GM12878 (cell line): ENCODE results near the gene SERPING1. TPM values are rescaled to one million over a fixed set of nuclear protein-coding genes. Genes with fewer than 3 reads are reported as not detected.

Experiments used
- ATAC-seq: fragments of 200-7000 bp; cut with Tn5 transposase; 3 replicates; pipeline ENCODE4 v1.9.1; 2020; ENCODE audit warnings: mild to moderate bottlenecking, moderate library complexity
- BruUV-seq: library from RNA; stranded (reverse); fragments of 400-500 nt; replicated peaks from 2 replicates; lab custom pipeline; 2021; lab: Mats Ljungman, UMichigan
- CTCF ChIA-PET: fragments of 300-600 bp; sonication (Branson Sonifier 250); formaldehyde crosslinking; extraction: SDS; loops from one replicate; lab custom pipeline; 2021; ENCODE audit warnings: inconsistent platforms; lab: Yijun Ruan, JAX
- POLR2A ChIA-PET: fragments of 350-600 bp; formaldehyde crosslinking; extraction: SDS; loops from one replicate; lab custom pipeline; 2021; ENCODE audit warnings: inconsistent platforms; lab: Charles Lee
- RAD21 ChIA-PET: fragments of 300-600 bp; sonication (Branson Sonifier 250); formaldehyde crosslinking; loops from one replicate; lab custom pipeline; 2023; ENCODE audit warnings: antibody characterized with exemption; ENCODE audit not compliant: unreplicated experiment; lab: Charles Lee
- SMC1A ChIA-PET: fragments of 300-600 bp; sonication (Branson Sonifier 250); formaldehyde crosslinking; loops from one replicate; lab custom pipeline; 2023; ENCODE audit not compliant: unreplicated experiment, uncharacterized antibody; lab: Charles Lee
- DNase-seq: peaks from one replicate; pipeline ENCODE4 v3.0.0-alpha.2; 2011; ENCODE audit warnings: low read depth, low spot score
- FAIRE-seq: peaks from 3 replicates; lab custom pipeline; 2011; peaks lifted over from hg19 to GRCh38; lab: Jason Lieb, UNC
- H2AFZ ChIP-seq: 2 replicates; pipeline ENCODE4 v1.6.0; 2011; ENCODE audit warnings: low read depth, low read length, control low read depth; ENCODE audit not compliant: control insufficient read depth
- H3K27ac ChIP-seq: 2 replicates; pipeline ENCODE4 v1.5.1; 2011; ENCODE audit warnings: control low read depth; ENCODE audit not compliant: control insufficient read depth, insufficient read depth
- H3K27me3 ChIP-seq, 2 experiments: replicated peaks in 1 of 2; 2 replicates each; pipeline versions ENCODE4 v1.6.0 to v1.6.1; 2011; ENCODE audit warnings: low read length in 1 of 2; ENCODE audit not compliant: control insufficient read depth in 2 of 2, insufficient read depth in 2 of 2
- H3K36me3 ChIP-seq, 2 experiments: 2 replicates each; pipeline ENCODE4 v1.5.1; 2011; ENCODE audit warnings: low read length in 1 of 2; ENCODE audit not compliant: control insufficient read depth in 2 of 2, insufficient read depth in 2 of 2
- H3K4me1 ChIP-seq: 2 replicates; pipeline ENCODE4 v1.6.1; 2011; ENCODE audit warnings: mild to moderate bottlenecking, low read length, moderate library complexity, mixed read lengths; ENCODE audit not compliant: control insufficient read depth, insufficient read depth
- H3K4me2 ChIP-seq: 2 replicates; pipeline ENCODE4 v1.6.0; 2011; ENCODE audit warnings: control low read depth; ENCODE audit not compliant: control insufficient read depth, insufficient read depth
- H3K4me3 ChIP-seq: fragments of 200-600 bp; sonication (generic); 2 replicates; pipeline ENCODE4 v1.5.1; 2016
- H3K79me2 ChIP-seq: 2 replicates; pipeline ENCODE4 v1.6.0; 2011; ENCODE audit warnings: low read length; ENCODE audit not compliant: control insufficient read depth, insufficient read depth
- H3K9ac ChIP-seq: 2 replicates; pipeline ENCODE4 v1.8.0; 2011; ENCODE audit warnings: low read length, control low read depth, mixed read lengths; ENCODE audit not compliant: control insufficient read depth, insufficient read depth
- H3K9me3 ChIP-seq: replicated peaks from 3 replicates; pipeline ENCODE4 v1.5.1; 2011; ENCODE audit warnings: mild to moderate bottlenecking, low read length; ENCODE audit not compliant: control insufficient read depth, insufficient read depth
- H4K20me1 ChIP-seq: 2 replicates; pipeline ENCODE4 v1.6.0; 2011; ENCODE audit not compliant: control insufficient read depth, insufficient read depth
- SIX5 ChIP-seq: IDR thresholded peaks from 2 replicates; pipeline ENCODE4 v1.6.1; 2011; ENCODE audit warnings: mild to moderate bottlenecking, low read depth, low read length, moderate library complexity; ENCODE audit not compliant: severe bottlenecking
- SPI1 ChIP-seq: IDR thresholded peaks from 2 replicates; pipeline ENCODE4 v1.6.1; 2011; ENCODE audit warnings: low read depth, mild to moderate bottlenecking, low read length, moderate library complexity, borderline replicate concordance; ENCODE audit not compliant: insufficient read depth
- SRF ChIP-seq, 2 experiments: IDR thresholded peaks; 2 replicates each; pipeline ENCODE4 v1.6.1; 2011; ENCODE audit warnings: low read depth in 2 of 2, low read length in 2 of 2, mild to moderate bottlenecking in 1 of 2, moderate library complexity in 1 of 2
- TAF1 ChIP-seq: IDR thresholded peaks from 2 replicates; pipeline ENCODE4 v1.6.1; 2011; ENCODE audit warnings: mild to moderate bottlenecking, low read depth, low read length, borderline replicate concordance
- ZNF207 ChIP-seq: fragments of 450-650 bp; IDR thresholded peaks from 2 replicates; pipeline ENCODE4 v1.6.1; 2014; ENCODE audit warnings: antibody characterized with exemption, mild to moderate bottlenecking, borderline replicate concordance
- WGBS: methylation state at CpG from one replicate; pipeline ENCODE4 v1.1.6; 2016; ENCODE audit warnings: low lambda C conversion rate; ENCODE audit not compliant: insufficient replicate concordance, insufficient coverage; ENCODE audit errors: missing lambda C conversion rate; 5-methylcytosine and 5-hydroxymethylcytosine counted together
- in situ Hi-C: fragments of 300-500 bp; cut with MboI; formaldehyde crosslinking; loops from 9 replicates; pipeline ENCODE4 v1.14.3; 2018; ENCODE audit warnings: mixed read lengths
- intact Hi-C: fragments of 100-400 bp; cut with micrococcal nuclease; formaldehyde crosslinking; loops from one replicate; pipeline ENCODE4 v1.14.2; 2022; ENCODE audit not compliant: unreplicated experiment
- polyA plus RNA-seq, 11 experiments: library from polyadenylated mRNA; depleted of rRNA in 4 of 11; unstranded in 6 of 11; stranded (reverse) in 5 of 11; fragments of >200 nt; fragmentation: Nextera tagmentation in 4 of 11; fragmentation: Illumina TruSeq in 1 of 11; extraction: Ambion mirVana in 4 of 11; extraction: Trizol in 1 of 11; gene quantifications; 1 replicate in 1 of 11; 2 replicates in 10 of 11; pipeline versions ENCODE4 v1.2.1 to v1.2.3, GENCODE V29; 2011 to 2016; ENCODE audit warnings: inconsistent platforms in 2 of 11, missing spikeins in 2 of 11, low read depth in 1 of 11
- total RNA-seq, 4 experiments: library from RNA; depleted of rRNA in 3 of 4; stranded (reverse); fragments of >200 nt in 3 of 4; fragmentation: Illumina TruSeq in 1 of 4; extraction: Trizol in 1 of 4; gene quantifications; 2 replicates each; pipeline versions ENCODE4 v1.2.1 to v1.2.3, GENCODE V29; 2013 to 2021
- TF ChIP-seq, protein P1 (sequence below): fragments of 450-650 bp; IDR thresholded peaks from 2 replicates; pipeline ENCODE4 v1.6.1; 2016; ENCODE audit warnings: mild to moderate bottlenecking

SERPING1 gene
- total and polyA plus RNA-seq, 10 of the 15 experiments (the other 5 are each of a cell fraction or from before 2014, with no cell fraction given): 0.24 to 1.4 TPM; not detected in 8

GRCh38 chr11:57658023-57658361 is 60.5 kb downstream of the SERPING1 start:
- no peak for FAIRE-seq

More at GRCh38 chr11:57658023-57658361, 60.5 kb downstream of the SERPING1 start:
- no peaks in the 10 kb centered on the region for H4K20me1 ChIP-seq
- CTCF ChIA-PET: interaction anchor here (0.6 to 1.3 kb wide), 7 partner anchors 10 to 312 kb away, joined by 3 to 6 read pairs (median 3); no protein-coding TSS in a partner anchor
- H3K9ac ChIP-seq: peak overlapping the region; percentile 93
- under 1% methylated on average over 8 of the region's 8 CpGs for WGBS
- TSS peak; percentile 91 for BruUV-seq
- H3K27me3 ChIP-seq: no peaks in the 10 kb centered on the region
- POLR2A ChIA-PET: interaction anchor here (1.1 to 1.3 kb wide), 2 partner anchors 9 to 18 kb away, joined by 3 to 7 read pairs; partner anchors contain the start of gene ZDHHC5
- H3K79me2 ChIP-seq: peaks cover 18% of the 10 kb centered on the region
- in situ Hi-C loops (no loop called here), intact Hi-C loops (no loop called here)
- H3K27ac ChIP-seq: peak overlapping the region; percentile 71
- ATAC-seq (peak; percentile 40), DNase-seq (no peak)
- no peaks in the 10 kb centered on the region for H3K9me3 ChIP-seq
- TF ChIP-seq SIX5 (no peak), SPI1 (peak; percentile 63), ZNF207 (no peak), TAF1 (peak; percentile 14; the same call in 1 of the 2 replicates), SRF (IDR thresholded peaks at IDR 0.05; ENCODE audit: low read depth in 2 of 2, low read length in 2 of 2) (0 out of 4 replicates have a peak, but pooled peaks of 1 of the 2 experiments have one; percentile 49)
- TF ChIP-seq, protein P1, sequence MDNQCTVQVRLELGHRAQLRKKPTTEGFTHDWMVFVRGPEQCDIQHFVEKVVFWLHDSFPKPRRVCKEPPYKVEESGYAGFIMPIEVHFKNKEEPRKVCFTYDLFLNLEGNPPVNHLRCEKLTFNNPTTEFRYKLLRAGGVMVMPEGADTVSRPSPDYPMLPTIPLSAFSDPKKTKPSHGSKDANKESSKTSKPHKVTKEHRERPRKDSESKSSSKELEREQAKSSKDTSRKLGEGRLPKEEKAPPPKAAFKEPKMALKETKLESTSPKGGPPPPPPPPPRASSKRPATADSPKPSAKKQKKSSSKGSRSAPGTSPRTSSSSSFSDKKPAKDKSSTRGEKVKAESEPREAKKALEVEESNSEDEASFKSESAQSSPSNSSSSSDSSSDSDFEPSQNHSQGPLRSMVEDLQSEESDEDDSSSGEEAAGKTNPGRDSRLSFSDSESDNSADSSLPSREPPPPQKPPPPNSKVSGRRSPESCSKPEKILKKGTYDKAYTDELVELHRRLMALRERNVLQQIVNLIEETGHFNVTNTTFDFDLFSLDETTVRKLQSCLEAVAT: peak; percentile 81
- SMC1A ChIA-PET: interaction anchor here (0.7 to 3.1 kb wide), 3 partner anchors 9 to 142 kb away, joined by 3 to 14 read pairs (median 8); no protein-coding TSS in a partner anchor
- RAD21 ChIA-PET: interaction anchor here (1.0 kb wide), 2 partner anchors 9 to 143 kb away, joined by 3 to 5 read pairs; no protein-coding TSS in a partner anchor
- peaks cover 6% of the 10 kb centered on the region; the same call in 1 of the 2 replicates for H3K4me1 ChIP-seq
- peaks cover 9 to 10% of the 10 kb centered on the region in 2 experiments; a peak in 3 of 4 replicates for H3K36me3 ChIP-seq
- H3K4me3 ChIP-seq: peak overlapping the region; percentile 91
- peak overlapping the region; percentile 68 for H3K4me2 ChIP-seq
- H2AFZ ChIP-seq: peak overlapping the region; percentile 61
